GM12873 (cell line): ENCODE data around the gene NOP53.

Experiments used
- TF ChIP-seq, protein P1 (sequence below): IDR thresholded peaks from 2 replicates; pipeline ENCODE4 v1.5.1; 2012; ENCODE audit warnings: low read depth, mild to moderate bottlenecking, moderate library complexity, low read length, control low read depth; ENCODE audit not compliant: insufficient read depth; ENCODE audit errors: missing control alignments

Gene NOP53

DNA sequence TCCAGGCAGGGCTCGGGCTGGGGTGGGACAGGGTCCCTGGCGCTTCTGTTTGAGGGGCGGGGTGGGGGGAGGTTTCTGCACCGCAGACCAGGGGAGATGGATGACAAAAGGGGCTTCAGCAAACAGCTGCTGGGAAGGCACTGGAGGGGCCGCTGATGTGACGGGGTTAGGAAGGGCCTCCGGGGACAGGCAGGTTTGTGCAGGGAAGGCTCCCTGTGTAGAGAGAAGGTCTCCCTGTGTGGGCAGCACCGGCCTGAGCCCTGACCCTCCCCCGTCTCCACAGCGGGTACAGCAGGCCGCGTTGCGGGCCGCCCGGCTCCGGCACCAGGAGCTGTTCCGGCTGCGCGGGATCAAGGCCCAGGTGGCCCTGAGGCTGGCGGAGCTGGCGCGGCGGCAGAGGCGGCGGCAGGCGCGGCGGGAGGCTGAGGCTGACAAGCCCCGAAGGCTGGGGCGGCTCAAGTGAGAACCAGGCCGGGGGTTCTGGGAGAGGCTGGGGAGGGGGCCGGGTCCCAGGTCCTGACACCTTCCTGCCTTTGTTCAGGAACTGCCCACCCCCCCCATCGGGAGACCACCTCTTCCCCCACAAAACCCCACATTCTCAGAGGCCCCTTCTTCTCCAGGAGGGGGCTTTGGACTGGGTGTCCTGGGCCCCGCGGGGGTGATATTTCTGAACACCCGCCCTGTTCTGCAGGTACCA, 9.9 kb downstream of the NOP53 start:
- TF ChIP-seq, protein P1, sequence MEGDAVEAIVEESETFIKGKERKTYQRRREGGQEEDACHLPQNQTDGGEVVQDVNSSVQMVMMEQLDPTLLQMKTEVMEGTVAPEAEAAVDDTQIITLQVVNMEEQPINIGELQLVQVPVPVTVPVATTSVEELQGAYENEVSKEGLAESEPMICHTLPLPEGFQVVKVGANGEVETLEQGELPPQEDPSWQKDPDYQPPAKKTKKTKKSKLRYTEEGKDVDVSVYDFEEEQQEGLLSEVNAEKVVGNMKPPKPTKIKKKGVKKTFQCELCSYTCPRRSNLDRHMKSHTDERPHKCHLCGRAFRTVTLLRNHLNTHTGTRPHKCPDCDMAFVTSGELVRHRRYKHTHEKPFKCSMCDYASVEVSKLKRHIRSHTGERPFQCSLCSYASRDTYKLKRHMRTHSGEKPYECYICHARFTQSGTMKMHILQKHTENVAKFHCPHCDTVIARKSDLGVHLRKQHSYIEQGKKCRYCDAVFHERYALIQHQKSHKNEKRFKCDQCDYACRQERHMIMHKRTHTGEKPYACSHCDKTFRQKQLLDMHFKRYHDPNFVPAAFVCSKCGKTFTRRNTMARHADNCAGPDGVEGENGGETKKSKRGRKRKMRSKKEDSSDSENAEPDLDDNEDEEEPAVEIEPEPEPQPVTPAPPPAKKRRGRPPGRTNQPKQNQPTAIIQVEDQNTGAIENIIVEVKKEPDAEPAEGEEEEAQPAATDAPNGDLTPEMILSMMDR = no peak

DNA sequence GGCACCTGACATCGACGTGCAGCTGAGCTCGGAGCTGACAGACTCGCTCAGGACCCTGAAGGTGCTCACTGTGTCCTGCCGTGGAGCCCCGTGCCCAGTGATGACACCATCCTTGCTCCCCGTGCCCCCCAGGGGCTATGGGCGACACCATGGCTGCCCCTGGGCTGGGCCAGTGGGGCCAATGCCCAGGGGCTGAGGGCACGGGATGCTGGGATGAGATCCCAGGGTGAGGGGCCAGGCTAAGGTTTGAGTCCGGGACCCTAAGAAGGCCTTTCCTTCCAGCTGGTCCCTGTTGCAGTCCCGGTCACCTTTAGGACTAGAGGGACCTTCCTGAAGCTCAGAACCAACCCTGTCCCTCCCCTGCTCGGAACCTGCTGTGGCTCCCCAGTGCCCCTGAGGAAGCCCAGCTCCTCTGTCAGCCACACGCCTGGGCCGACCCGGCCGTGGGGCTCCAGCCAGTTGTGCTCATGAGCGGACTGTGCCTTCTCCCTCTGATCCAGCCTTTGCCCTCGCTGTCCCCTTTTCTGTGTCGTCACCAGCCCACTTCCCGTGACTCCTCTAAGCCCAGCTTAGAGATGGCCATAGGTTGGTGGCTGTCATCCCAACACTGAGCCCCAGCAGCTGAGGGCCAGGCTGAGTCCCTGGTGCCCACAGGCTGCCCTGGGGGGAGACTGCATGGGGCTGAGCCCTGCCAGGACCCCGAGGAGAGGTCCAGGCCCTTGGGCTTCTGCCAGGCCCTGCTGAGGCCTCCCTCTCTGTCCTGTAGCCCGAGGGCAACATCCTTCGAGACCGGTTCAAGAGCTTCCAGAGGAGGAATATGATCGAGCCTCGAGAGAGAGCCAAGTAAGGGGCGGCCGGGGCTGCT, 10.6 kb downstream of the NOP53 start:
- TF ChIP-seq, protein P1 = no peak

GRCh38 chr19:47756627-47756929, 11.2 kb downstream of the NOP53 start:
- TF ChIP-seq, protein P1 = no peak

GRCh38 chr19:47756953-47757608, 11.7 kb downstream of the NOP53 start:
- TF ChIP-seq, protein P1 = no peak

GRCh38 chr19:47757617-47758442, 12.5 kb downstream of the NOP53 start:
- TF ChIP-seq, protein P1 = no peak

DNA sequence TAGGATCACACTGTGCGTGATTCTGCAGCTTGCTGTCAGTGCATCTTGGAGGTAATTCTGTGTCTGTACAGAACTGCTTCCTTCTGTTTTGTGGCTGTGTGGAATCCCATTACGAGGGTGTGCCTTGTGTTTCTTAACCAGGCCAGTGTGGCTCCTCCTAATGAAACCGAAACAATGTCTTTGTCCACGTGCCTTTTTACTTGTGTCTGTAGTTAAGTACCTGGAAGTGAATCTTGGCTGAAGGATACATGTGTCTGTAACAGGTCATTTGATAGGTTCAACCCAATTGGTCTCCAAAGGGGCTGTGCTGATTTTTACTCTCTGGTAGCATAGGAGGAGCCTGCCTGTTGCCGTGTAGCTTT, 13.1 kb downstream of the NOP53 start:
- TF ChIP-seq, protein P1 = no peak
